ENCODE results near the gene SV2B.

Gene SV2B

GRCh38 chr15:91142106-91142744 lies 42.2 kb downstream of the SV2B start:
- Histone ChIP-seq H3K27ac (ENCODE audit: low read depth, low read length) (no peak overlapping the region), H3K4me3 (ENCODE audit: low read depth, low read length) (no peak overlapping the region)

GRCh38 chr15:91142946-91143345 lies 42.9 kb downstream of the SV2B start:
- Histone ChIP-seq H3K4me1 (ENCODE audit: control insufficient read depth, insufficient read depth, low read length) (no peaks in the 10 kb centered on the region), H3K9me3 (ENCODE audit: control insufficient read depth, insufficient read depth, low read length) (no peaks in the 10 kb centered on the region), H3K27me3 (ENCODE audit: control insufficient read depth, insufficient read depth, low read length) (no peaks in the 10 kb centered on the region), H3K9ac (ENCODE audit: low read depth, low read length) (no peak overlapping the region), H3K27ac (ENCODE audit: low read depth, low read length) (no peak overlapping the region), H3K4me3 (ENCODE audit: low read depth, low read length) (no peak overlapping the region), H3K36me3 (ENCODE audit: control insufficient read depth, insufficient read depth, low read length) (no peaks in the 10 kb centered on the region)

More at GRCh38 chr15:91142106-91142744, 42.2 kb downstream of the SV2B start:
- no peaks in the 10 kb centered on the region for H3K4me1 ChIP-seq (ENCODE audit: control insufficient read depth, insufficient read depth, low read length)
- no peaks in the 10 kb centered on the region for H3K27me3 ChIP-seq (ENCODE audit: control insufficient read depth, insufficient read depth, low read length)
- H3K9me3 ChIP-seq (ENCODE audit: control insufficient read depth, insufficient read depth, low read length) = no peaks in the 10 kb centered on the region
- no peak overlapping the region for H3K9ac ChIP-seq (ENCODE audit: low read depth, low read length)
- H3K36me3 ChIP-seq (ENCODE audit: control insufficient read depth, insufficient read depth, low read length) = no peaks in the 10 kb centered on the region

GRCh38 chr15:91146728-91147127 lies 46.7 kb downstream of the SV2B start:
- Histone ChIP-seq H3K36me3 (ENCODE audit: control insufficient read depth, insufficient read depth, low read length) (no peaks in the 10 kb centered on the region), H3K27ac (ENCODE audit: low read depth, low read length) (no peak overlapping the region), H3K4me1 (ENCODE audit: control insufficient read depth, insufficient read depth, low read length) (no peaks in the 10 kb centered on the region), H3K9me3 (ENCODE audit: control insufficient read depth, insufficient read depth, low read length) (no peaks in the 10 kb centered on the region), H3K4me3 (ENCODE audit: low read depth, low read length) (no peak overlapping the region), H3K27me3 (ENCODE audit: control insufficient read depth, insufficient read depth, low read length) (no peaks in the 10 kb centered on the region), H3K9ac (ENCODE audit: low read depth, low read length) (no peak overlapping the region)

- no peaks in the 10 kb centered on the region for H3K36me3 ChIP-seq (ENCODE audit: control insufficient read depth, insufficient read depth, low read length)
- no peaks in the 10 kb centered on the region for H3K9me3 ChIP-seq (ENCODE audit: control insufficient read depth, insufficient read depth, low read length)
- no peak overlapping the region for H3K9ac ChIP-seq (ENCODE audit: low read depth, low read length)
- H3K27ac ChIP-seq (ENCODE audit: low read depth, low read length) = no peak overlapping the region
- H3K4me1 ChIP-seq (ENCODE audit: control insufficient read depth, insufficient read depth, low read length) = no peaks in the 10 kb centered on the region
- H3K27me3 ChIP-seq (ENCODE audit: control insufficient read depth, insufficient read depth, low read length) = no peaks in the 10 kb centered on the region
- no peak overlapping the region for H3K4me3 ChIP-seq (ENCODE audit: low read depth, low read length)
Measured at GRCh38 chr15:91148243-91148642, 48.2 kb downstream of the SV2B start.

- no peak overlapping the region for H3K27ac ChIP-seq (ENCODE audit: low read depth, low read length)
- no peaks in the 10 kb centered on the region for H3K9me3 ChIP-seq (ENCODE audit: control insufficient read depth, insufficient read depth, low read length)
- no peaks in the 10 kb centered on the region for H3K4me1 ChIP-seq (ENCODE audit: control insufficient read depth, insufficient read depth, low read length)
- no peaks in the 10 kb centered on the region for H3K27me3 ChIP-seq (ENCODE audit: control insufficient read depth, insufficient read depth, low read length)
- no peaks in the 10 kb centered on the region for H3K36me3 ChIP-seq (ENCODE audit: control insufficient read depth, insufficient read depth, low read length)
- H3K4me3 ChIP-seq (ENCODE audit: low read depth, low read length) = no peak overlapping the region
- no peak overlapping the region for H3K9ac ChIP-seq (ENCODE audit: low read depth, low read length)
Measured at GRCh38 chr15:91150502-91151160, 50.6 kb downstream of the SV2B start.

- no peaks in the 10 kb centered on the region for H3K36me3 ChIP-seq (ENCODE audit: control insufficient read depth, insufficient read depth, low read length)
- H3K9me3 ChIP-seq (ENCODE audit: control insufficient read depth, insufficient read depth, low read length) = no peaks in the 10 kb centered on the region
- H3K4me1 ChIP-seq (ENCODE audit: control insufficient read depth, insufficient read depth, low read length) = no peaks in the 10 kb centered on the region
- no peaks in the 10 kb centered on the region for H3K27me3 ChIP-seq (ENCODE audit: control insufficient read depth, insufficient read depth, low read length)
- H3K9ac ChIP-seq (ENCODE audit: low read depth, low read length) = no peak overlapping the region
- no peak overlapping the region for H3K4me3 ChIP-seq (ENCODE audit: low read depth, low read length)
- no peak overlapping the region for H3K27ac ChIP-seq (ENCODE audit: low read depth, low read length)
Measured at GRCh38 chr15:91151781-91152563, 51.9 kb downstream of the SV2B start.

- H3K9me3 ChIP-seq (ENCODE audit: control insufficient read depth, insufficient read depth, low read length) = no peaks in the 10 kb centered on the region
- H3K27ac ChIP-seq (ENCODE audit: low read depth, low read length) = no peak overlapping the region
- H3K36me3 ChIP-seq (ENCODE audit: control insufficient read depth, insufficient read depth, low read length) = no peaks in the 10 kb centered on the region
- no peak overlapping the region for H3K9ac ChIP-seq (ENCODE audit: low read depth, low read length)
- no peaks in the 10 kb centered on the region for H3K4me1 ChIP-seq (ENCODE audit: control insufficient read depth, insufficient read depth, low read length)
- H3K4me3 ChIP-seq (ENCODE audit: low read depth, low read length) = no peak overlapping the region
- H3K27me3 ChIP-seq (ENCODE audit: control insufficient read depth, insufficient read depth, low read length) = no peaks in the 10 kb centered on the region
Measured at GRCh38 chr15:91152896-91153581, 53.0 kb downstream of the SV2B start.

GRCh38 chr15:91153954-91154353 lies 53.9 kb downstream of the SV2B start:
- H3K36me3 ChIP-seq (ENCODE audit: control insufficient read depth, insufficient read depth, low read length) = no peaks in the 10 kb centered on the region
- no peak overlapping the region for H3K27ac ChIP-seq (ENCODE audit: low read depth, low read length)
- H3K4me1 ChIP-seq (ENCODE audit: control insufficient read depth, insufficient read depth, low read length) = no peaks in the 10 kb centered on the region
- no peak overlapping the region for H3K4me3 ChIP-seq (ENCODE audit: low read depth, low read length)
- no peaks in the 10 kb centered on the region for H3K27me3 ChIP-seq (ENCODE audit: control insufficient read depth, insufficient read depth, low read length)
- H3K9ac ChIP-seq (ENCODE audit: low read depth, low read length) = no peak overlapping the region
- H3K9me3 ChIP-seq (ENCODE audit: control insufficient read depth, insufficient read depth, low read length) = no peaks in the 10 kb centered on the region

GRCh38 chr15:91156175-91156726 lies 56.2 kb downstream of the SV2B start:
- Histone ChIP-seq H3K27ac (ENCODE audit: low read depth, low read length) (no peak overlapping the region), H3K9ac (ENCODE audit: low read depth, low read length) (no peak overlapping the region), H3K9me3 (ENCODE audit: control insufficient read depth, insufficient read depth, low read length) (no peaks in the 10 kb centered on the region), H3K27me3 (ENCODE audit: control insufficient read depth, insufficient read depth, low read length) (no peaks in the 10 kb centered on the region), H3K4me3 (ENCODE audit: low read depth, low read length) (no peak overlapping the region), H3K4me1 (ENCODE audit: control insufficient read depth, insufficient read depth, low read length) (no peaks in the 10 kb centered on the region), H3K36me3 (ENCODE audit: control insufficient read depth, insufficient read depth, low read length) (no peaks in the 10 kb centered on the region)

- Histone ChIP-seq H3K36me3 (ENCODE audit: control insufficient read depth, insufficient read depth, low read length) (no peaks in the 10 kb centered on the region), H3K27me3 (ENCODE audit: control insufficient read depth, insufficient read depth, low read length) (no peaks in the 10 kb centered on the region), H3K4me3 (ENCODE audit: low read depth, low read length) (no peak overlapping the region), H3K9me3 (ENCODE audit: control insufficient read depth, insufficient read depth, low read length) (no peaks in the 10 kb centered on the region), H3K9ac (ENCODE audit: low read depth, low read length) (no peak overlapping the region), H3K27ac (ENCODE audit: low read depth, low read length) (no peak overlapping the region), H3K4me1 (ENCODE audit: control insufficient read depth, insufficient read depth, low read length) (no peaks in the 10 kb centered on the region)
Measured at GRCh38 chr15:91158415-91159394, 58.6 kb downstream of the SV2B start.

Data from HUES48 (cell line).